Mesenteric fat pad (tissue), 1 donor: ENCODE results near the gene SOX13. TPM values are rescaled to one million over a fixed set of nuclear protein-coding genes. Genes with fewer than 3 reads are reported as not detected.
A peak's percentile ranks its signal among the peaks of the same experiment; 100 is the strongest.
"Not testable (repeated sequence)": the region's sequence is repeated elsewhere in the genome, so short reads cannot be mapped to it uniquely, and the experiment has no call there.

ENCODE experiments used
- DNase-seq: peaks from one replicate; pipeline ENCODE4 v3.0.0-alpha.2; 2020; ENCODE audit warnings: low spot score
- long read RNA-seq: library from polyadenylated mRNA; unstranded; transcript quantifications from one replicate; pipeline ENCODE4 v2.0.0, GENCODE V29; 2020
- total RNA-seq: library from RNA; stranded (reverse); fragmentation: NEBNext Ultra II Directional; extraction: Animal tissue kit (Norgen Biotek cat#: 25700); gene quantifications from one replicate; pipeline ENCODE4 v1.2.1, GENCODE V29; 2021
- donor health status: DM: yes; HTN: yes; CAD: no.

Gene SOX13
- total RNA-seq = 33.1 TPM
- long read RNA-seq, partial matches to known transcripts = 2 of 4 reads
- long read RNA-seq, other reads (novel, unspliced or antisense) = 2 of 4 reads

GRCh38 chr1:204072931-204073836 is at the start of gene SOX13:
SOX13 (plus strand) TSS chr1:204073115; CDS start chr1:204112916, 39,801 bp downstream.
- DNase-seq = peak; percentile 94

GRCh38 chr1:204025917-204026707 is 46.8 kb upstream of the SOX13 start:
- peak; percentile 75 for DNase-seq

GRCh38 chr1:204027446-204027845 is 45.5 kb upstream of the SOX13 start:
- peak; percentile 5 for DNase-seq

GRCh38 chr1:204029016-204029415 is 43.9 kb upstream of the SOX13 start:
- peak; percentile 65 for DNase-seq

GRCh38 chr1:204031098-204031710 is 41.7 kb upstream of the SOX13 start:
- peak; percentile 82 for DNase-seq

GRCh38 chr1:204032642-204033235 is 40.2 kb upstream of the SOX13 start:
- peak; percentile 37 for DNase-seq

GRCh38 chr1:204033306-204033705 is 39.6 kb upstream of the SOX13 start:
- no peak for DNase-seq

GRCh38 chr1:204036882-204037655 is 35.8 kb upstream of the SOX13 start:
- peak; percentile 83 for DNase-seq

GRCh38 chr1:204041232-204041767 is 31.6 kb upstream of the SOX13 start:
- DNase-seq = peak; percentile 68

GRCh38 chr1:204041803-204042505 is 31.0 kb upstream of the SOX13 start:
- DNase-seq = peak; percentile 84

- no peak for DNase-seq
These were observed 30.4 kb upstream of the SOX13 start for GRCh38 chr1:204042516-204042915.

- DNase-seq = peak; percentile 41
These were observed 29.2 kb upstream of the SOX13 start for GRCh38 chr1:204043680-204044079.

GRCh38 chr1:204044448-204044847 is 28.5 kb upstream of the SOX13 start:
- no peak for DNase-seq

GRCh38 chr1:204045430-204045829 is 27.5 kb upstream of the SOX13 start:
- peak; percentile 74 for DNase-seq

- DNase-seq = peak; percentile 81
These were observed 26.6 kb upstream of the SOX13 start for GRCh38 chr1:204046346-204046745.

GRCh38 chr1:204048796-204049195 is 24.1 kb upstream of the SOX13 start:
- DNase-seq = not testable (repeated sequence)

GRCh38 chr1:204051258-204051657 is 21.7 kb upstream of the SOX13 start:
- peak; percentile 11 for DNase-seq

- DNase-seq = no peak
These were observed 21.2 kb upstream of the SOX13 start for GRCh38 chr1:204051718-204052117.

- DNase-seq = no peak
These were observed 19.0 kb upstream of the SOX13 start for GRCh38 chr1:204053893-204054292.
